GM19351 (cell line): ENCODE results near the gene USP15.
"Not testable (repeated sequence)": the region's sequence is repeated elsewhere in the genome, so short reads cannot be mapped to it uniquely, and the experiment has no call there.

Experiments used
- ATAC-seq: cut with Tn5 transposase; IDR thresholded peaks from one replicate; pipeline ENCODE4 v1.9.1; 2021; ENCODE audit warnings: mild to moderate bottlenecking, moderate library complexity; ENCODE audit not compliant: unreplicated experiment

USP15 gene

GRCh38 chr12:62319058-62319457 lies 58.9 kb downstream of the USP15 start:
- no peak for ATAC-seq

GRCh38 chr12:62320054-62320453 lies 59.9 kb downstream of the USP15 start:
- no peak for ATAC-seq

- no peak for ATAC-seq
These were observed 63.2 kb downstream of the USP15 start for GRCh38 chr12:62323386-62323785.

GRCh38 chr12:62328296-62328921 lies 68.2 kb downstream of the USP15 start:
- ATAC-seq: no peak

- ATAC-seq: peak; percentile 90
These were observed 71.1 kb downstream of the USP15 start for GRCh38 chr12:62331306-62331705.

GRCh38 chr12:62332598-62332997 lies 72.4 kb downstream of the USP15 start:
- ATAC-seq: no peak

- ATAC-seq: no peak
These were observed 74.9 kb downstream of the USP15 start for GRCh38 chr12:62335057-62335456.

GRCh38 chr12:62335796-62336195 lies 75.6 kb downstream of the USP15 start:
- no peak for ATAC-seq

- ATAC-seq: not testable (repeated sequence)
These were observed 77.4 kb downstream of the USP15 start for GRCh38 chr12:62337643-62338042.

GRCh38 chr12:62342614-62343303 lies 82.6 kb downstream of the USP15 start:
- not testable (repeated sequence) for ATAC-seq

- not testable (repeated sequence) for ATAC-seq
These were observed 83.3 kb downstream of the USP15 start for GRCh38 chr12:62343304-62344120.

- ATAC-seq: not testable (repeated sequence)
These were observed 84.7 kb downstream of the USP15 start for GRCh38 chr12:62344731-62345556.

GRCh38 chr12:62345667-62346066 lies 85.5 kb downstream of the USP15 start:
- ATAC-seq: no peak

- no peak for ATAC-seq
These were observed 86.6 kb downstream of the USP15 start for GRCh38 chr12:62346817-62347216.

- ATAC-seq: no peak
These were observed 87.9 kb downstream of the USP15 start for GRCh38 chr12:62347922-62348650.

GRCh38 chr12:62350554-62350953 lies 90.3 kb downstream of the USP15 start:
- ATAC-seq: no peak

- ATAC-seq: no peak
These were observed 91.1 kb downstream of the USP15 start for GRCh38 chr12:62351326-62351725.

GRCh38 chr12:62361048-62361447 lies 100.8 kb downstream of the USP15 start:
- ATAC-seq: no peak

GRCh38 chr12:62363506-62363905 lies 103.3 kb downstream of the USP15 start:
- ATAC-seq: no peak

- ATAC-seq: not testable (repeated sequence)
These were observed 104.5 kb downstream of the USP15 start for GRCh38 chr12:62364697-62365096.
